Measurements from ENCODE around the gene HMGXB4. TPM values are rescaled to one million over a fixed set of nuclear protein-coding genes. Genes with fewer than 3 reads are reported as not detected.

HMGXB4 gene
- total RNA-seq, 1 donor from 2014 or later: 38.2 TPM

- no peak for DNase-seq (ENCODE audit: low spot score in 2 of 2, unreplicated experiment in 2 of 2)
- no peaks in the 10 kb centered on the region for H3K27me3 Mint-ChIP-seq (ENCODE audit: low read depth)
- H3K36me3 Mint-ChIP-seq: peaks cover 8% of the 10 kb centered on the region
- TF ChIP-seq CTCF (IDR thresholded peaks at IDR 0.05; ENCODE audit: unreplicated experiment): no peak
- no peak overlapping the region for H3K4me3 Mint-ChIP-seq
- no peaks in the 10 kb centered on the region for H3K9me3 Mint-ChIP-seq
- peaks cover 18% of the 10 kb centered on the region for H3K4me1 Mint-ChIP-seq
- H3K27ac Mint-ChIP-seq: no peak overlapping the region
Observed at GRCh38 chr22:35315855-35316745, 58.8 kb downstream of the HMGXB4 start.

- no peaks in the 10 kb centered on the region for H3K27me3 Mint-ChIP-seq (ENCODE audit: low read depth)
- H3K4me1 Mint-ChIP-seq: peaks cover 12% of the 10 kb centered on the region
- H3K27ac Mint-ChIP-seq: no peak overlapping the region
- no peaks in the 10 kb centered on the region for H3K9me3 Mint-ChIP-seq
- DNase-seq (ENCODE audit: low spot score in 2 of 2, unreplicated experiment in 2 of 2): no peak
- H3K36me3 Mint-ChIP-seq: peaks cover 10% of the 10 kb centered on the region
- no peak for TF ChIP-seq CTCF (IDR thresholded peaks at IDR 0.05; ENCODE audit: unreplicated experiment)
- no peak overlapping the region for H3K4me3 Mint-ChIP-seq
Observed at GRCh38 chr22:35316751-35317150, 59.5 kb downstream of the HMGXB4 start.

- no peaks in the 10 kb centered on the region for H3K9me3 Mint-ChIP-seq
- H3K27ac Mint-ChIP-seq: no peak overlapping the region
- no peaks in the 10 kb centered on the region for H3K27me3 Mint-ChIP-seq (ENCODE audit: low read depth)
- no peak for DNase-seq (ENCODE audit: low spot score in 2 of 2, unreplicated experiment in 2 of 2)
- TF ChIP-seq CTCF (IDR thresholded peaks at IDR 0.05; ENCODE audit: unreplicated experiment): no peak
- peaks cover 12% of the 10 kb centered on the region for H3K36me3 Mint-ChIP-seq
- peaks cover 4% of the 10 kb centered on the region for H3K4me1 Mint-ChIP-seq
- H3K4me3 Mint-ChIP-seq: no peak overlapping the region
Observed at GRCh38 chr22:35317680-35318290, 60.5 kb downstream of the HMGXB4 start.

- no peaks in the 10 kb centered on the region for H3K9me3 Mint-ChIP-seq
Observed at GRCh38 chr22:35318346-35319215, 61.3 kb downstream of the HMGXB4 start.

More at GRCh38 chr22:35318346-35319215, 61.3 kb downstream of the HMGXB4 start:
- no peak overlapping the region for H3K4me3 Mint-ChIP-seq
- H3K27me3 Mint-ChIP-seq (ENCODE audit: low read depth): no peaks in the 10 kb centered on the region
- peaks cover 12% of the 10 kb centered on the region for H3K36me3 Mint-ChIP-seq
- no peak overlapping the region for H3K27ac Mint-ChIP-seq
- no peaks in the 10 kb centered on the region for H3K4me1 Mint-ChIP-seq
- DNase-seq (ENCODE audit: low spot score in 2 of 2, unreplicated experiment in 2 of 2): no peak
- no peak for TF ChIP-seq CTCF (IDR thresholded peaks at IDR 0.05; ENCODE audit: unreplicated experiment)

Data from mesothelial cell of epicardium (in vitro differentiated cells).